HG02642 (cell line): ENCODE data around the gene SF3B5.
"Not testable (repeated sequence)": the region's sequence is repeated elsewhere in the genome, so short reads cannot be mapped to it uniquely, and the experiment has no call there.

Source experiments
- ATAC-seq: cut with Tn5 transposase; IDR thresholded peaks from one replicate; pipeline ENCODE4 v1.9.1; 2021; ENCODE audit warnings: mild to moderate bottlenecking; ENCODE audit not compliant: unreplicated experiment, poor library complexity

Gene SF3B5

DNA sequence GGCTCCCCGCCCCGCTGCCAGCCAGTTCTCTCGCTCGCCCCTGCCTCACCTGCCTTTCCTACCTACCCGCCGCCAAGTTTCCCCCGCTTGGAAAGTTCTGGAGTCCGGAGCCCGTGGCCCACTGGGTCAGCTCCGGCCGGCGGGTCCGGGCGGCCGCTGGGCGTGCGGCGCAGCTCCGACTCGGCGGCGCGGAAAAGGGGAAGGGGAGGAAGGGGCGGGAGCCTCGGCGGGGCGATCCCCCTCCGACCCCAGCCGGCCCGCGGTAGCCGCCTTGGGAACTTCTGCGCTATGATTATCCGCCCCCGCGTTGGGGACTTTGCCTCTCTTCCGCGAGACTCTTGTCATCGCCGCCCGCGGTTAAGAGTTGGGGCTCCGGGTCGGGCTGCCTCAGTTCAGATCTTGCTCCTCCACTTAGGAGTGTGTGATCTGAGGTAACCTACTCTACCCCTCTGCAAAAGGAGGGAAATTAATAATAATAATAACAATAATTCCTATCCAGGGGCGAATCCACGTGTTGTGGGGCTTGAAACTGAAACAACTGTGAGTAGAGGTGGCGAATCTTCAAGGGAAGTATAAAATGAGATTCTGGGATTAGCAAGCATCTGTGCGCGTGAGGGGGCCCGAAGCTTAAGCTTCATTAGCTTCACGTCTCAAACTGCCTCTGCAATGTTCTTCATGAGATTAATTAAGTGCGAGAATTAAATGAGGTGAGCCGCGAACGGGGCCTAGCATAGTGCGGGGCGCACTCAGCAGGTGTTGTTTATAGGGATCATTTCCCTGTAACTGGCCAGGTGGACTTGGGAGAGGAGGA is 30.8 kb downstream of the SF3B5 start:
- peak; percentile 27 for ATAC-seq

DNA sequence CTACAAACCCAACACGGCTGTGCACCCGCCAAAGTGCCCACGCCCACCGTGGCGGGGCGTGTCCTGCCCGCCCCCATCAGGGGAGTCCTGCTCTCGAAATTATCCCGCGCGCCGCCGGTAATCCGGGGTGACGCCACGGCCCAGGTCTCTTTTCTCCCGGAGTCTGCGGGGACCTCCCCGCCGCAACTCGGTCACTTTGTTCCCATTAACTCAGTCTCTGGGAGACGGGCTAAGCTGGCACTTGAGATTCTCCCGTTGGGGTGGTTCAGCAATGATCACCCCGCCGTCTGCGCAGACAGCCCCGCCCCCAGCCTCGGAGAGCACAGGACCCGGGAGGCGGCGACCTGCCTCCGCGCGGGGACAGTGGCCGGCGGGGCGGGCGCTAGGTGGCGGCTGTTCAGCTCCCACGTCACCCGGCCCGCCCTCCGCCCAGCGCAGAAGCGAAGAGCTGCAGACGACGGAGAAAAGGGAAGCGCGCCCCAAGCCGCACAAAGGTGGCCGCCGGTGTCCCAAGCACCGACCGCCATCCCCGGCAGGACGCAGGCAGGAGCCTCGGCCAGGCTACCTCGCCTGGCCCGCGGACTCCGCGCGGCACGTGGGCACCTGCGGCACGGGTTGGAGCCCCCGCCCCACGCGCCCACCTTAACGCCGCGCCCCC is 31.5 kb downstream of the SF3B5 start:
- ATAC-seq: peak; percentile 87

DNA sequence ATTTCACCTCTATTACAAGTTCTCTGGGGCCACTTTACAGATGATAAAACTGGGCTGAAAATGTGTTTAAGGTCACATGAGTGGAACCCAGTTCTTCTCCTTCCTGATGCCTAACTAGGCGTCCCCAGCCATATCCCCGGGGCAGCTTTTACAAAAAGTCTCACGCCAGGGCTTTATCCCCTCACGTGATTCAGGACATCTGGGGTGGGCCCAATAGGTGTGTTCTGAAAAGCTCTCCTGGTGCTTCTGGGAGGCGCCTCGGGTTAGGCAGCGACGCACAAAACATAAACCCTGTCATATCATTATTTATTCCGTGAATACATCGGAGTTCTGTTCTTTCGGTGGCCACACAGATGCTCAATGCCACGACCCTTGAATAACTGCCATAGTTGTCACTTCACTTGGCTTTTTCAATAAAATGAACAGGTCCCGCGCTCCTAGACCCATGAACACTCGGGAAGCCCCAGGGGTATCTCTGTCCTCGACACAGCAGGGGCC is 32.1 kb downstream of the SF3B5 start:
- no peak for ATAC-seq

DNA sequence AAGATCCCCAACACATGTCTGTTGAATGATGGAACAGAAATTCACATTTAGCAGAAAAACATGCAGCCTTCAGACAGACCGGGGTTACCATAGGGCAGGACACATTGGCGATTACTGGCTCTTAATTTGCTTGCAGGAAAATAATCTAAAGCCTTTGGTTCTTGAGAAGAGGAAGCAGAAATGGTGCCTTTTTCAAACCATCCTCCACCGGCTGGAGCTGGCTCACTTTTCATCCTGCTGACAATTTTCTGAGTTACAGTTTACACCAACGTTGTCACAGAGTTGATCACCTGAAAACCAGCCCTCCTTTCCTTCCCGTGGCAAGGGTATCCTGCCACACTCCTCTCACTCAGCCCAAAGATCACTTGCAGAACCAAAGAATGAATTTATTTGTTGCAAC is 32.6 kb downstream of the SF3B5 start:
- ATAC-seq: no peak

DNA sequence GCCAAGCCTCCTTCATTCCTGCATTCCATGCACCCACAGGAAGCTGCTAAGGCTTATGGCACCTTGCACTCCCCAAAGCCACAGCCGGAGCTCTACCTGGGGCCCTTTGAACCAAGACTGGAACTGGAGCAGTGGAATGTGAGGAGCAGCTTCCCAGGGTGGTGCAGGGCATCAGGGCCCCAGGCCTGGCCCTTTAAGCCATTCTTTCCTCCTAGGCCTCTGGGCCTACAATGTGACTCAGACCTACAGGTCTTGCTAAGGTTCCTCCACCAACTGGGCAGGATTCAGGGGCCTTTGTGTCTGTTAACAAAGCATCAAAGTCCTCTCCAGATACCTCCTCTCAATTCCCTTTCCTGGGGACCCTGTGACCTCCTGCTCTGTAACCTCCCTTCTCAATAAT is 36.2 kb downstream of the SF3B5 start:
- ATAC-seq: no peak

DNA sequence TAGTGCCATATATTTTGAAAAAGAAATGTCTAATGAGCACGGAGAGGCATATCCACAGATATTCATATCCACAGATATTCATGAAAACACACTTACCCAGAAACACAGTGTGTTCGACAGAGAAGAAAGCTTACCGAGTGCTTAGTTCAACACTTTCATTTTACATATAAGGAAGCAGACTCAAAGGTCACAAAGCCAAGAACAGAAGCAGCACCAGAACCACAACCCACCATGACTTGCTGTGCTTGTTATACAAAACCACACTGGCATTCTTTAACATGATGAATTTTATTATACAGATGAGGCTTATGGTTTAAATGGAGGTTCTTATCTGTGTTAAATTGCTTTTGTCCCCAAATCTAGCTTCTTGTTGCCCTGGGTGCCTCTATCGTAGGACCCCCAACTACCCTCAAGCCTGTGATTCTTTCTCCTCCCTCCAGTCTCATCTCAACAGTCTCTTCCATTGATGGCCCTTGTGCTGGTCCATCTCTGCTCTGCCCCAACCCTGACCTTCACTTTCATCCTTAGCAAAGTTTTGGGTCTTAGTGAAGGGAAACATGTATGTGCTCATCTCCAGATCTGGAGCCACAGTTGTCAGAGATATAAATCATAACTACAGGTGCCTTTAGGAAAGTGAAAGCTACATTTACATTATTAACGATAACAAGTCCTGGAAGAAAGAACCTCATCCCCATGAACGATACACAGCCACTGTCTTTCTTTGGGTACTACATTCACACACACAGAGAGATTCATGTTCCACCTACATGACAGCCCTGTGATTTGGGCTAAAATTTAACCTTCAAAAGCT is 40.0 kb downstream of the SF3B5 start:
- peak; percentile 86 for ATAC-seq

DNA sequence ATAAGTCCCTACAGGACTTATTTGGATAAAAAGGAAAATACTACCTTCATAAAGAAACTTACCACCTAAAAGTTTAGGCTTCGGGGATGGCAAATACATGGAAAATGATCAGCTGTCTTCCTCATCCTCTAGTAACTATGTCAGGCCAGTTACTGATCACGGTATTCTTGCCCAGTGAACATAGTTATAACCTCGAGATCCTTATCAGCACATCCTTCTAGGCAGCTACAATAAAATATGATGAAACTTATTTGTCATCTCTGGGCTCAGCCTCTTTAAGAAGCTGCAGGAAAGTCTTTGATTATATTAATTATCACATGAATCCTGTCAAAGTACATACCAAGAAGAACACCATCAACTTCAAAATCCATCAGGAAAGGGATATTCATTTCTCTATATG is 41.8 kb downstream of the SF3B5 start:
- ATAC-seq: no peak

DNA sequence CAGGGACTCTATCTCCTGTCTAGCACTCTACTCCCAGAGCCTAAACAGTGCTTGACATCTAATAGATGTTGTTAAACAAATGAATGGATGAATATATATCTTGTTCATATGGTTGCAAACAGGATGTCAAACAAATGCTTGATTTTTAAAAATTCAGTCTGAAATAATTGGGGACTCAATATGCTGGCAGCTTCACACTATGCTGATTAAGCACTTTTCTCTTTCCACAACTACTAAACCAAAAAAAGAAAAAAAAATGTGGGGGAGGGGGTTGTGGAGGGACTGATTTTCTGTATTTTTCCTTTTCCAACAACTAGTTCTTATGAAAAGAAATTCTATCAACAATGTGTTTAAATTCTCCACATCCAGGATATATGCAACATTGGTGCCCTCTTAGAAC is 42.9 kb downstream of the SF3B5 start:
- ATAC-seq: no peak

DNA sequence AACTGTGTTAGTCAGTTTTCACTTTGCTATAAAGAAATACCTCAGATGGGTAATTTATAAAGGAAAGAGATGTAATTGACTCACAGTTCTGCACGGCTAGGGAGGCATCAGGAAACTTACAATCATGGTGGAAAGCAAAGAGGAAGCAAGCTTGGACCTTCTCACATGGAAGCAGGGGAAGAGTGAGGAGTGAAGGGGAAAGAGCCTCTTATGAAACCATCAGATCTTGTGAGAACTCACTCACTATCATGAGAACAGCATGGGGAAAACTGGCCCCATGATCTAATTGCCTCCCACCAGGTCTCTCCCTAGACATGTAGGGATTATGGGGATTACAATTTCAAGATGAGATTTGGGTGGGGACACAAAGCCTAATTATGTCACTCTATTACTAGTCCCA is 46.0 kb downstream of the SF3B5 start:
- ATAC-seq: no peak

DNA sequence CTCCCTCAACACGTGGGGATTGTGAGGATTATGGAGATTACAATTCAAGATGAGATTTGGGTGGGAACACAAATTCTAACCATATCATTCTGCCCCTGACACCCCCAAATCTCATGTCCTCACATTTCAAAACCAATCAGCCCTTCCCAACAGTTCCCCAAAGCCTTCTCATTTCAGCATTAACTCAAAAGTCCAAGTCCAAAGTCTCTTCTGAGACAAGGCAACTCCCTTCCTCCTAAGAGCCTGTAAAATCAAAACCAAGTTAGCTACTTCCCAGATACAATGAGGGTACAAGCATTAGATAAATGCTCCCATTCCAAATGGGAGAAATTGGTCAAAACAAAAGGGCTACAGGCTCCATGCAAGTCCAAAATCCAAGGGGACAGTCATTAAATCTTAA is 47.7 kb downstream of the SF3B5 start:
- no peak for ATAC-seq

DNA sequence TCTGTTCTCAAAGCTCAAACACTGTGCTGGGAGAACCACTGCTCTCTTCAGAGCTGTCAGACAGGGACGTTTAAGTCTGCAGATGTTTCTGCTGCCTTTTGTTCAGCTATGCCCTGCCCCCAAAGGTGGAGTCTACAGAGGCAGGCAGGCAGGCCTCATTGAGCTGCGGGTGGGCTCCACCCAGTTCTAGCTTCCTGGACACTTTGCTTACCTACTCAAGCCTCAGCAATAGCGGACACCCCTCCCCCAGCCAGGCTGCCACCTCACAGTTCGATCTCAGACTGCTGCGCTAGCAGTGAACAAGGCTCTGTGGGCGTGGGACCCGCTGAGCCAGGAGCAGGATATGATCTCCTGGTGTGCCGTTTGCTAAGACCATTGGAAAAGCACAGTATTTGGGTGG is 48.7 kb downstream of the SF3B5 start:
- ATAC-seq: not testable (repeated sequence)

DNA sequence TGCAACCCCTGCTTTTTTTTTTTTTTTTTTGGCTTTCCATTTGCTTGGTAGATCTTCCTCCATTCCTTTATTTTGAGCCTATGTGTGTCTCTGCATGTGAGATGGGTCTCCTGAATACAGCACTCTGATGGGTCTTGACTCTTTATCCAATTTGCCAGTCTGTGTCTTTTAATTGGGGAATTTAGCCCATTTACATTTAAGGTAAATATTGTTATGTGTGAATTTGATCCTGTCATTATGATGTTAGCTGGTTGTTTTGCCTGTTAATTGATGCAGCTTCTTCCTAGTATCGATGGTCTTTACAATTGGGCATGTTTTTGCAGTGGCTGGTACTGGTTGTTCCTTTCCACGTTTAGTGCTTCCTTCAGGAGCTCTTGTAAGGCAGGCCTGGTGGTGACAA is 50.4 kb downstream of the SF3B5 start:
- ATAC-seq: not testable (repeated sequence)
